Smooth muscle cell (in vitro differentiated cells): ENCODE results near the gene GIGYF2. TPM values are rescaled to one million over a fixed set of nuclear protein-coding genes. Genes with fewer than 3 reads are reported as not detected.
"Not testable (repeated sequence)": the region's sequence is repeated elsewhere in the genome, so short reads cannot be mapped to it uniquely, and the experiment has no call there.

Experiments used
- DNase-seq: peaks from one replicate; lab custom pipeline; 2025; ENCODE audit not compliant: unreplicated experiment; lab: John Stamatoyannopoulos, UW
- H2AFZ ChIP-seq: fragments of 200-600 bp; sonication (generic); 2 replicates; pipeline ENCODE4 v1.6.0; 2016; ENCODE audit warnings: antibody characterized with exemption, low read depth, mild to moderate bottlenecking
- H3F3A ChIP-seq: fragments of 200-600 bp; sonication (generic); 2 replicates; pipeline ENCODE4 v1.6.0; 2017; ENCODE audit warnings: antibody characterized with exemption, low read depth
- H3K27ac ChIP-seq: fragments of 200-600 bp; sonication (generic); 2 replicates; pipeline ENCODE4 v1.5.1; 2016; ENCODE audit warnings: low read depth, mild to moderate bottlenecking
- H3K27me3 ChIP-seq: fragments of 200-600 bp; sonication (generic); 2 replicates; pipeline ENCODE4 v1.6.1; 2016; ENCODE audit warnings: low read depth, mild to moderate bottlenecking
- H3K36me3 ChIP-seq: fragments of 200-600 bp; sonication (generic); 2 replicates; pipeline ENCODE4 v1.5.1; 2016; ENCODE audit warnings: low read depth
- H3K4me1 ChIP-seq: fragments of 200-600 bp; sonication (generic); 2 replicates; pipeline ENCODE4 v1.5.1; 2016; ENCODE audit warnings: low read depth
- H3K4me2 ChIP-seq: fragments of 200-600 bp; sonication (generic); 2 replicates; pipeline ENCODE4 v1.6.0; 2016; ENCODE audit warnings: mild to moderate bottlenecking
- H3K4me3 ChIP-seq: fragments of 200-600 bp; sonication (generic); 2 replicates; pipeline ENCODE4 v1.5.1; 2016; ENCODE audit warnings: mild to moderate bottlenecking
- H3K79me2 ChIP-seq: fragments of 200-600 bp; sonication (generic); 2 replicates; pipeline ENCODE4 v1.6.0; 2016; ENCODE audit warnings: low read depth, mild to moderate bottlenecking
- H3K9ac ChIP-seq: fragments of 200-600 bp; sonication (generic); 2 replicates; pipeline ENCODE4 v1.6.0; 2016; ENCODE audit warnings: low read depth
- H3K9me3 ChIP-seq: fragments of 200-600 bp; sonication (generic); replicated peaks from 2 replicates; pipeline ENCODE4 v1.5.1; 2016; ENCODE audit warnings: low read depth
- H4K20me1 ChIP-seq: fragments of 200-600 bp; sonication (generic); 2 replicates; pipeline ENCODE4 v1.6.0; 2016; ENCODE audit warnings: low read depth
- CTCF ChIP-seq: fragments of 200-600 bp; sonication (generic); IDR thresholded peaks from 2 replicates; pipeline ENCODE4 v1.5.1; 2017; ENCODE audit warnings: borderline replicate concordance, mild to moderate bottlenecking, antibody characterized with exemption; ENCODE audit not compliant: insufficient read depth, poor library complexity, severe bottlenecking
- WGBS: methylation state at CpG from one replicate; pipeline ENCODE4 v1.1.7; 2016; ENCODE audit warnings: low lambda C conversion rate; 5-methylcytosine and 5-hydroxymethylcytosine counted together
- polyA plus RNA-seq: library from polyadenylated mRNA; unstranded; fragments of >200 nt; fragmentation: Nextera tagmentation; extraction: Ambion mirVana; gene quantifications from 2 replicates; pipeline ENCODE4 v1.2.1, GENCODE V29; 2016
- total RNA-seq: library from RNA; depleted of rRNA; stranded (reverse); fragments of >200 nt; gene quantifications from 2 replicates; pipeline ENCODE4 v1.2.3, GENCODE V29; 2014

The GIGYF2 gene
- total and polyA plus RNA-seq, 2 experiments from 2014 or later: 16.2 to 57.6 TPM

- no peak for DNase-seq
- no peaks in the 10 kb centered on the region for H3K27me3 ChIP-seq
- peak overlapping the region; percentile 67 for H3K27ac ChIP-seq
- TF ChIP-seq CTCF: no peak
- no peaks in the 10 kb centered on the region for H3K9me3 ChIP-seq
- no peak overlapping the region for H3K4me3 ChIP-seq
- WGBS: 71% methylated on average over 43 of the region's 43 CpGs
- no peaks in the 10 kb centered on the region for H3K79me2 ChIP-seq
- H3K4me1 ChIP-seq: peaks cover 10% of the 10 kb centered on the region
- H3K36me3 ChIP-seq: no peaks in the 10 kb centered on the region
- H3K9ac ChIP-seq: peak overlapping the region; percentile 18
- H2AFZ ChIP-seq: no peak overlapping the region
- no peaks in the 10 kb centered on the region for H3F3A ChIP-seq
- no peaks in the 10 kb centered on the region for H4K20me1 ChIP-seq
- peak overlapping the region; percentile 6 for H3K4me2 ChIP-seq
Observed at GRCh38 chr2:232900811-232901735, 203.9 kb downstream of the GIGYF2 start.

GRCh38 chr2:232901736-232902578 lies 204.8 kb downstream of the GIGYF2 start:
- DNase-seq: no peak
- H3K9ac ChIP-seq: peak overlapping the region; percentile 18
- TF ChIP-seq CTCF: no peak
- no peak overlapping the region for H2AFZ ChIP-seq
- H3K27ac ChIP-seq: peak overlapping the region; percentile 67
- peaks cover 10% of the 10 kb centered on the region for H3K4me1 ChIP-seq
- 67% methylated on average over 25 of the region's 28 CpGs for WGBS
- no peaks in the 10 kb centered on the region for H4K20me1 ChIP-seq
- no peak overlapping the region for H3K4me3 ChIP-seq
- H3K79me2 ChIP-seq: no peaks in the 10 kb centered on the region
- H3K36me3 ChIP-seq: no peaks in the 10 kb centered on the region
- no peaks in the 10 kb centered on the region for H3K27me3 ChIP-seq
- no peaks in the 10 kb centered on the region for H3K9me3 ChIP-seq
- H3K4me2 ChIP-seq: peak overlapping the region; percentile 30
- no peaks in the 10 kb centered on the region for H3F3A ChIP-seq

- Histone ChIP-seq H3K4me3 (no peak overlapping the region), H3K9ac (no peak overlapping the region), H3F3A (no peaks in the 10 kb centered on the region), H3K79me2 (no peaks in the 10 kb centered on the region), H3K36me3 (no peaks in the 10 kb centered on the region), H3K4me1 (peaks cover 15% of the 10 kb centered on the region), H3K9me3 (no peaks in the 10 kb centered on the region), H3K27ac (no peak overlapping the region), H3K4me2 (no peak overlapping the region), H4K20me1 (no peaks in the 10 kb centered on the region), H2AFZ (no peak overlapping the region), H3K27me3 (no peaks in the 10 kb centered on the region)
- DNase-seq: no peak
- 96% methylated on average over 9 of the region's 9 CpGs for WGBS
- no peak for TF ChIP-seq CTCF
Observed at GRCh38 chr2:232903989-232904388, 206.9 kb downstream of the GIGYF2 start.

GRCh38 chr2:232906867-232907717 lies 210.0 kb downstream of the GIGYF2 start:
- H3K9ac ChIP-seq, H3K4me2 ChIP-seq, DNase-seq, H3K4me3 ChIP-seq, H2AFZ ChIP-seq, H3K4me1 ChIP-seq, H3K9me3 ChIP-seq, H4K20me1 ChIP-seq, H3K36me3 ChIP-seq, H3F3A ChIP-seq, H3K79me2 ChIP-seq, H3K27me3 ChIP-seq, H3K27ac ChIP-seq: not testable (repeated sequence)
- WGBS: 74% methylated on average over 9 of the region's 10 CpGs

GRCh38 chr2:232907718-232908085 lies 210.6 kb downstream of the GIGYF2 start:
- H3K9ac ChIP-seq, H3F3A ChIP-seq, H3K9me3 ChIP-seq, H3K27me3 ChIP-seq, DNase-seq, H3K27ac ChIP-seq, H3K4me3 ChIP-seq, H3K36me3 ChIP-seq, H3K4me1 ChIP-seq, H2AFZ ChIP-seq, H3K79me2 ChIP-seq, H4K20me1 ChIP-seq, H3K4me2 ChIP-seq: not testable (repeated sequence)
- WGBS: 95% methylated on average over 9 of the region's 9 CpGs
